GM23248 (cell line): ENCODE measurements around the gene CFHR4.
"Not testable (repeated sequence)": the region's sequence is repeated elsewhere in the genome, so short reads cannot be mapped to it uniquely, and the experiment has no call there.

Experiments
- EZH2 ChIP-seq: fragments of 200-600 bp; sonication (generic); IDR thresholded peaks from 2 replicates; pipeline ENCODE4 v1.6.1; 2018; ENCODE audit warnings: antibody characterized with exemption, mild to moderate bottlenecking; ENCODE audit not compliant: insufficient read depth, poor library complexity, severe bottlenecking
- EZH2phosphoT487 ChIP-seq: fragments of 200-600 bp; sonication (generic); IDR thresholded peaks from 2 replicates; pipeline ENCODE4 v1.6.1; 2018; ENCODE audit warnings: antibody characterized with exemption, moderate library complexity, mild to moderate bottlenecking, low read depth; ENCODE audit not compliant: insufficient read depth

DNA sequence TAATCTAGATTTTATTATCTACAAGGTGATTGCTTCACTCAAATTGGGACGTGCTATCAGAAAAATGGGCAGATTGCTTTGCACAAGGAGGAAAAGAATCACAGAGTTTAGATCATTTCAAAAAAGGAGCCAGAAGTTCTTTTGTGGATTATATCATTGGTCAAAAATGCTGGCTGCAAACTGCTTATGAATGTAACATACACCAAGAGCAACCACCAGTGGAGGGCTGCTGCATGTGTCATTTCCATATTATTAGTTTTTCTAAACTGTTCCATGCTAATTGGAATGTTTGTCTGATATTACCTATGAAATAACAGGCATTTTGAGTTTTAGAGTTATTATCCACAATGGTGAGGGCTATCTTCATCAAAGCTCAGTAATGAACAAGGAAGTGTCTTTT, 39.0 kb downstream of the CFHR4 start:
- not testable (repeated sequence) for TF ChIP-seq EZH2, EZH2phosphoT487
